ENCODE measurements around the gene DNAJC6.

DNA sequence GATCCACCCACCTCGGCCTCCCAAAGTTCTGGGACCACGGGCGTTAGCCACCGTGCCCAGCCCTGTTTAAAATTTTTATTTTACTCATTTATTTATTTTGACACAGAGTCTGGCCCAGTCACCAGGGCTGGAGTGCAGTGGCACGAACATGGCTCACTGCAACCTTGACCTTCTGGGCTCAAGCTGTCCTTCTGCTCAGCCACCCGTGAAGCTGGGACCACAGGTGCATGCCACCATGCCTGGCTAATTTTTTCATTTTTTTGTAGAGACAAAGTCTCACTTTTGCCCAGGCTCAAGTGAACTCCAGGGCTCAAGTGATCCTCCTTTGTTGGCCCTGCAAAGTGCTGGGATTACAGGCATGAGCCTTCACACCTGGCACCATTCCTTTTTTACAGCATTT is 27.5 kb upstream of the DNAJC6 start:
- TF ChIP-seq, protein P1, sequence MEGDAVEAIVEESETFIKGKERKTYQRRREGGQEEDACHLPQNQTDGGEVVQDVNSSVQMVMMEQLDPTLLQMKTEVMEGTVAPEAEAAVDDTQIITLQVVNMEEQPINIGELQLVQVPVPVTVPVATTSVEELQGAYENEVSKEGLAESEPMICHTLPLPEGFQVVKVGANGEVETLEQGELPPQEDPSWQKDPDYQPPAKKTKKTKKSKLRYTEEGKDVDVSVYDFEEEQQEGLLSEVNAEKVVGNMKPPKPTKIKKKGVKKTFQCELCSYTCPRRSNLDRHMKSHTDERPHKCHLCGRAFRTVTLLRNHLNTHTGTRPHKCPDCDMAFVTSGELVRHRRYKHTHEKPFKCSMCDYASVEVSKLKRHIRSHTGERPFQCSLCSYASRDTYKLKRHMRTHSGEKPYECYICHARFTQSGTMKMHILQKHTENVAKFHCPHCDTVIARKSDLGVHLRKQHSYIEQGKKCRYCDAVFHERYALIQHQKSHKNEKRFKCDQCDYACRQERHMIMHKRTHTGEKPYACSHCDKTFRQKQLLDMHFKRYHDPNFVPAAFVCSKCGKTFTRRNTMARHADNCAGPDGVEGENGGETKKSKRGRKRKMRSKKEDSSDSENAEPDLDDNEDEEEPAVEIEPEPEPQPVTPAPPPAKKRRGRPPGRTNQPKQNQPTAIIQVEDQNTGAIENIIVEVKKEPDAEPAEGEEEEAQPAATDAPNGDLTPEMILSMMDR (IDR thresholded peaks at IDR 0.05), result no peak
- TF ChIP-seq, protein P2, sequence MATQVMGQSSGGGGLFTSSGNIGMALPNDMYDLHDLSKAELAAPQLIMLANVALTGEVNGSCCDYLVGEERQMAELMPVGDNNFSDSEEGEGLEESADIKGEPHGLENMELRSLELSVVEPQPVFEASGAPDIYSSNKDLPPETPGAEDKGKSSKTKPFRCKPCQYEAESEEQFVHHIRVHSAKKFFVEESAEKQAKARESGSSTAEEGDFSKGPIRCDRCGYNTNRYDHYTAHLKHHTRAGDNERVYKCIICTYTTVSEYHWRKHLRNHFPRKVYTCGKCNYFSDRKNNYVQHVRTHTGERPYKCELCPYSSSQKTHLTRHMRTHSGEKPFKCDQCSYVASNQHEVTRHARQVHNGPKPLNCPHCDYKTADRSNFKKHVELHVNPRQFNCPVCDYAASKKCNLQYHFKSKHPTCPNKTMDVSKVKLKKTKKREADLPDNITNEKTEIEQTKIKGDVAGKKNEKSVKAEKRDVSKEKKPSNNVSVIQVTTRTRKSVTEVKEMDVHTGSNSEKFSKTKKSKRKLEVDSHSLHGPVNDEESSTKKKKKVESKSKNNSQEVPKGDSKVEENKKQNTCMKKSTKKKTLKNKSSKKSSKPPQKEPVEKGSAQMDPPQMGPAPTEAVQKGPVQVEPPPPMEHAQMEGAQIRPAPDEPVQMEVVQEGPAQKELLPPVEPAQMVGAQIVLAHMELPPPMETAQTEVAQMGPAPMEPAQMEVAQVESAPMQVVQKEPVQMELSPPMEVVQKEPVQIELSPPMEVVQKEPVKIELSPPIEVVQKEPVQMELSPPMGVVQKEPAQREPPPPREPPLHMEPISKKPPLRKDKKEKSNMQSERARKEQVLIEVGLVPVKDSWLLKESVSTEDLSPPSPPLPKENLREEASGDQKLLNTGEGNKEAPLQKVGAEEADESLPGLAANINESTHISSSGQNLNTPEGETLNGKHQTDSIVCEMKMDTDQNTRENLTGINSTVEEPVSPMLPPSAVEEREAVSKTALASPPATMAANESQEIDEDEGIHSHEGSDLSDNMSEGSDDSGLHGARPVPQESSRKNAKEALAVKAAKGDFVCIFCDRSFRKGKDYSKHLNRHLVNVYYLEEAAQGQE (IDR thresholded peaks at IDR 0.05; ENCODE audit: insufficient read depth in 1 of 2, low read depth in 2 of 2, low read length in 1 of 2), result no peak
- TF ChIP-seq SIN3A (IDR thresholded peaks at IDR 0.05; ENCODE audit: borderline replicate concordance, insufficient read depth, low read depth, low read length) (no peak), TCF7L2 (IDR thresholded peaks at IDR 0.05; ENCODE audit: low read depth, low read length) (no peak)
